RWPE2 (cell line): ENCODE data around the gene HCAR3.

Experiments used
- ATAC-seq: fragments of 200-7000 bp; cut with Tn5 transposase; 3 replicates; pipeline ENCODE4 v1.9.1; 2021; ENCODE audit warnings: low read depth
- DNase-seq: peaks from one replicate; pipeline ENCODE4 v3.0.0-alpha.2; 2020; ENCODE audit warnings: low spot score
- H3K27ac ChIP-seq: fragments of 450-650 bp; 2 replicates; pipeline ENCODE4 v1.5.1; 2017; ENCODE audit warnings: mild to moderate bottlenecking; ENCODE audit not compliant: poor library complexity, severe bottlenecking
- H3K27me3 ChIP-seq: fragments of 250-450 bp; sonication (Bioruptor Pico); 2 replicates; pipeline ENCODE4 v1.5.1; 2021; ENCODE audit warnings: mild to moderate bottlenecking, moderate library complexity; ENCODE audit not compliant: insufficient read depth, poor library complexity, severe bottlenecking
- H3K36me3 ChIP-seq: fragments of 250-450 bp; sonication (Bioruptor Pico); 2 replicates; pipeline ENCODE4 v1.5.1; 2020; ENCODE audit warnings: low read depth, mild to moderate bottlenecking, moderate library complexity
- H3K4me1 ChIP-seq: fragments of 250-450 bp; sonication (Bioruptor Pico); 2 replicates; pipeline ENCODE4 v1.5.1; 2021; ENCODE audit warnings: mild to moderate bottlenecking, moderate library complexity; ENCODE audit not compliant: insufficient read depth, poor library complexity, severe bottlenecking
- H3K4me3 ChIP-seq: fragments of 250-450 bp; sonication (Bioruptor Pico); 2 replicates; pipeline ENCODE4 v1.5.1; 2021; ENCODE audit warnings: mild to moderate bottlenecking, moderate library complexity; ENCODE audit not compliant: severe bottlenecking
- H3K9me3 ChIP-seq: fragments of 250-450 bp; sonication (Bioruptor Pico); 2 replicates; pipeline ENCODE4 v1.5.1; 2021; ENCODE audit warnings: mild to moderate bottlenecking, moderate library complexity; ENCODE audit not compliant: severe bottlenecking
- CTCF ChIP-seq: fragments of 450-650 bp; IDR thresholded peaks from one replicate; pipeline ENCODE4 v1.5.1; 2017; ENCODE audit warnings: mild to moderate bottlenecking, moderate library complexity; ENCODE audit not compliant: poor library complexity, severe bottlenecking

Gene HCAR3

GRCh38 chr12:122672515-122672914 is 44.1 kb downstream of the HCAR3 start:
- Histone ChIP-seq H3K4me3 (no peak overlapping the region), H3K27ac (no peak overlapping the region), H3K27me3 (no peaks in the 10 kb centered on the region), H3K4me1 (peaks cover 11% of the 10 kb centered on the region), H3K36me3 (no peaks in the 10 kb centered on the region), H3K9me3 (no peaks in the 10 kb centered on the region)
- no peak for ATAC-seq
- no peak for TF ChIP-seq CTCF
- no peak for DNase-seq

- H3K4me3 ChIP-seq = no peak overlapping the region
- no peak for TF ChIP-seq CTCF
- H3K27ac ChIP-seq = peak overlapping the region; percentile 57
- no peak for DNase-seq
- peaks cover 11% of the 10 kb centered on the region for H3K4me1 ChIP-seq
- H3K36me3 ChIP-seq = no peaks in the 10 kb centered on the region
- no peaks in the 10 kb centered on the region for H3K27me3 ChIP-seq
- ATAC-seq = peak; percentile 74
- no peaks in the 10 kb centered on the region for H3K9me3 ChIP-seq
Observed at GRCh38 chr12:122669397-122670070, 47.1 kb downstream of the HCAR3 start.

- DNase-seq (no peak), ATAC-seq (no peak)
- peaks cover 11% of the 10 kb centered on the region for H3K4me1 ChIP-seq
- no peaks in the 10 kb centered on the region for H3K9me3 ChIP-seq
- H3K4me3 ChIP-seq = no peak overlapping the region
- H3K27ac ChIP-seq = no peak overlapping the region
- H3K27me3 ChIP-seq = no peaks in the 10 kb centered on the region
- TF ChIP-seq CTCF = no peak
- no peaks in the 10 kb centered on the region for H3K36me3 ChIP-seq
Observed at GRCh38 chr12:122668268-122668667, 48.3 kb downstream of the HCAR3 start.

GRCh38 chr12:122665759-122666158 is 50.9 kb downstream of the HCAR3 start:
- no peak for TF ChIP-seq CTCF
- no peak overlapping the region for H3K27ac ChIP-seq
- no peak for DNase-seq
- H3K4me1 ChIP-seq = peaks cover 11% of the 10 kb centered on the region
- H3K9me3 ChIP-seq = no peaks in the 10 kb centered on the region
- no peak overlapping the region for H3K4me3 ChIP-seq
- no peaks in the 10 kb centered on the region for H3K27me3 ChIP-seq
- no peak for ATAC-seq
- no peaks in the 10 kb centered on the region for H3K36me3 ChIP-seq

- ATAC-seq = no peak
- no peak overlapping the region for H3K27ac ChIP-seq
- no peak for DNase-seq
- H3K4me3 ChIP-seq = no peak overlapping the region
- H3K4me1 ChIP-seq = peaks cover 11% of the 10 kb centered on the region
- H3K9me3 ChIP-seq = no peaks in the 10 kb centered on the region
- TF ChIP-seq CTCF = no peak
- H3K27me3 ChIP-seq = no peaks in the 10 kb centered on the region
- H3K36me3 ChIP-seq = no peaks in the 10 kb centered on the region
Observed at GRCh38 chr12:122665349-122665748, 51.3 kb downstream of the HCAR3 start.
